B cell (primary cell): ENCODE results near the gene SEMA4G. TPM values are rescaled to one million over a fixed set of nuclear protein-coding genes. Genes with fewer than 3 reads are reported as not detected.
A peak's percentile ranks its signal among the peaks of the same experiment; 100 is the strongest.

Experiments used
- ATAC-seq: fragments of 200-7000 bp; cut with Tn5 transposase; one replicate; pipeline ENCODE4 v1.10.0; 2021; ENCODE audit warnings: low read depth, mild to moderate bottlenecking, moderate number of reproducible peaks, moderate library complexity
- CTCF ChIA-PET: fragments of 350-600 bp; sonication (Branson Sonifier 250); formaldehyde crosslinking; loops from one replicate; lab custom pipeline; 2021; ENCODE audit warnings: antibody characterized with exemption, inconsistent platforms; lab: Charles Lee
- POLR2A ChIA-PET: fragments of 350-600 bp; sonication (Branson Sonifier 250); formaldehyde crosslinking; loops from one replicate; lab custom pipeline; 2021; ENCODE audit warnings: antibody characterized with exemption; lab: Charles Lee
- DNase-seq: peaks from one replicate; pipeline ENCODE4 v3.0.0; 2013
- H2AFZ ChIP-seq: 2 replicates; pipeline ENCODE4 v1.6.1; 2012; ENCODE audit warnings: mild to moderate bottlenecking, low read depth, low read length; ENCODE audit not compliant: insufficient read depth, poor library complexity, severe bottlenecking
- H3K27ac ChIP-seq, 2 donors: 1 replicate in 1 of 2; 2 replicates in 1 of 2; pipeline ENCODE4 v1.5.1; 2012 to 2013; ENCODE audit warnings: low read length in 2 of 2, mild to moderate bottlenecking in 2 of 2, moderate library complexity in 1 of 2
- H3K27me3 ChIP-seq, 4 experiments: fragments of 200-600 bp in 1 of 4; sonication (generic) in 1 of 4; replicated peaks in 1 of 4; 1 replicate in 2 of 4; 2 replicates in 2 of 4; pipeline versions ENCODE4 v1.6.1 to v1.7.0; 2013 to 2016; ENCODE audit warnings: low read length in 3 of 4, mild to moderate bottlenecking in 2 of 4, mixed read lengths in 1 of 4, moderate library complexity in 1 of 4; ENCODE audit not compliant: insufficient read depth in 4 of 4, control insufficient read depth in 3 of 4; ENCODE audit errors: control extremely low read depth in 1 of 4
- H3K36me3 ChIP-seq, 2 experiments: replicated peaks in 1 of 2; 1 replicate in 1 of 2; 2 replicates in 1 of 2; pipeline versions ENCODE4 v1.6.1 to v1.7.1; 2013; ENCODE audit warnings: low read length in 1 of 2; ENCODE audit not compliant: insufficient read depth in 2 of 2, control insufficient read depth in 1 of 2; ENCODE audit errors: control extremely low read depth in 1 of 2, extremely low read depth in 1 of 2
- H3K4me1 ChIP-seq, 2 donors: fragments of 200-600 bp in 1 of 2; sonication (generic) in 1 of 2; 1 replicate in 1 of 2; 2 replicates in 1 of 2; pipeline versions ENCODE4 v1.5.1 to v1.6.1; 2013 to 2017; ENCODE audit warnings: low read length in 2 of 2; ENCODE audit not compliant: control insufficient read depth in 2 of 2, insufficient read depth in 2 of 2
- H3K4me2 ChIP-seq: replicated peaks from 2 replicates; pipeline ENCODE3; 2012; ENCODE audit warnings: mild to moderate bottlenecking, low read depth, low read length; ENCODE audit not compliant: poor library complexity, severe bottlenecking
- H3K4me3 ChIP-seq, 5 experiments: fragments of 200-600 bp in 1 of 5; sonication (generic) in 1 of 5; 1 replicate in 3 of 5; 2 replicates in 2 of 5; pipeline versions ENCODE4 v1.5.1 to v1.7.0; 2011 to 2016; ENCODE audit warnings: low read length in 4 of 5, mild to moderate bottlenecking in 4 of 5, low read depth in 2 of 5, control low read depth in 1 of 5, moderate library complexity in 1 of 5; ENCODE audit not compliant: insufficient read depth in 1 of 5; ENCODE audit errors: control extremely low read depth in 1 of 5, extremely low read depth in 1 of 5
- H3K79me2 ChIP-seq: fragments of 200-600 bp; sonication (generic); one replicate; pipeline ENCODE4 v1.6.0; 2016; ENCODE audit warnings: low read length; ENCODE audit not compliant: control insufficient read depth, insufficient read depth
- H3K9ac ChIP-seq: fragments of 200-600 bp; sonication (generic); 2 replicates; pipeline ENCODE4 v1.6.1; 2017; ENCODE audit warnings: mild to moderate bottlenecking, low read length, moderate library complexity
- H3K9me3 ChIP-seq, 3 donors: one replicate each; pipeline versions ENCODE4 v1.6.1 to v1.7.1; 2013; ENCODE audit warnings: low read length in 2 of 3; ENCODE audit not compliant: control insufficient read depth in 2 of 3, insufficient read depth in 1 of 3; ENCODE audit errors: control extremely low read depth in 1 of 3
- H4K20me1 ChIP-seq: 2 replicates; pipeline ENCODE4 v1.6.0; 2012; ENCODE audit warnings: mild to moderate bottlenecking, low read length; ENCODE audit not compliant: insufficient read depth, control insufficient read depth, poor library complexity, severe bottlenecking
- H3K27ac Mint-ChIP-seq: one replicate; pipeline ENCODE4 v1.8.0; 2021; ENCODE audit warnings: mixed read lengths
- H3K27me3 Mint-ChIP-seq: one replicate; pipeline ENCODE4 v1.8.0; 2021; ENCODE audit warnings: mixed read lengths
- H3K4me1 Mint-ChIP-seq: one replicate; pipeline ENCODE4 v1.8.0; 2021; ENCODE audit warnings: mixed read lengths
- H3K4me3 Mint-ChIP-seq: one replicate; pipeline ENCODE4 v1.8.0; 2021; ENCODE audit warnings: mixed read lengths
- H3K9me3 Mint-ChIP-seq: one replicate; pipeline ENCODE4 v1.8.0; 2022; ENCODE audit warnings: mixed read lengths; ENCODE audit not compliant: insufficient read depth
- EZH2 ChIP-seq: IDR thresholded peaks from 2 replicates; pipeline ENCODE4 v1.6.1; 2012; ENCODE audit warnings: borderline replicate concordance, low read depth, mild to moderate bottlenecking, moderate library complexity, low read length; ENCODE audit not compliant: insufficient read depth, poor library complexity, severe bottlenecking
- WGBS: methylation state at CpG from one replicate; pipeline ENCODE4 v1.1.5; 2013; ENCODE audit warnings: missing lambda C conversion rate; ENCODE audit not compliant: insufficient coverage; 5-methylcytosine and 5-hydroxymethylcytosine counted together
- intact Hi-C: fragments of 100-400 bp; cut with micrococcal nuclease; formaldehyde crosslinking; loops from one replicate; pipeline ENCODE4 v1.10.0; 2022
- polyA plus RNA-seq: library from polyadenylated mRNA; depleted of rRNA; stranded (reverse); fragments of >200 nt; gene quantifications from 2 replicates; pipeline ENCODE4 v1.2.3, GENCODE V29; 2012
- total RNA-seq, 2 donors: library from RNA; stranded (reverse); fragments of 120-200 nt in 1 of 2; gene quantifications; 1 replicate in 1 of 2; 2 replicates in 1 of 2; pipeline versions ENCODE4 v1.2.3 to v1.2.4, GENCODE V29; 2013 to 2022
- TF ChIP-seq, protein P1 (sequence below): fragments of 200-600 bp; IDR thresholded peaks from one replicate; pipeline ENCODE4 v1.8.0; 2022; ENCODE audit warnings: antibody characterized with exemption, mild to moderate bottlenecking

The SEMA4G gene
- total and polyA plus RNA-seq, 2 donors (not counting 1 experiment from before 2014, with no cell fraction given) = 0.84 to 0.96 TPM

DNA sequence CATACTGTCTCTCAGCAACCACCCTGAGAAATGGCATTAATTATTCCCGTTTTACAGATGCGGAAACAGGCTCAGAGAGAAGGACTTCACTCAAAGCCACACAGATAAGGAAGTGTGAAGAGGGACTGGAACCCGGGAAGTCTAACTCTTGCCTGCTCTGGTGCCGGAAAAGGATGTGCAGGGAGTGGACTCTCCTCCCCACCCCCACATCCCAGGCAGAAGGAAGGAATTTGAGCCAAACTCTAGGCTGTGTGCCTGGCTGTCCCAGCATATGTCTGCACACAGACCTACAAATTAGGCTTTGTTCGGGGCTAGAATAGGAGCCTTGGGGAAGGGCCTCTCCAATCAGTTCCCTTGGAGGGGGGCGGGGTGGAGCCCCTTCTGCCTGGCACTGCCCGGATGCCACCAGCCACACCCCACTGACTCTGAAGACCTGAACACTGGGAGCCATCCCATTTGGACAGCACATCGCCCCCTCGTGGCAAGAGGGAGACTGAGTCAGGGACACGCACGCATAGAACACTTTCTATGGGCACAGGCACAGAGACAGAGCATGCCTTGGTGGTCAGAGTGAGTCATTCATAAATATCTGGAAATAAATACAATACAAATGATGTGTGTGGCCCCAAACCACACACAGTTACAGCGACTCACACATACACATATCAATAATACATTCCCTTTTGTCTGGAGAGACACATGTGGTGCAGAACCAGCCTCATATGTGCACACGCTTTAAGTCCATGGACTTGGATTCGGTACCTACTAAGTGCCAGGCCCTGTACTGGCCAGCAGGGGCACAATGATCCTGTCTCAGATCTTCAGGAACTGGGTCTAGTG, 43.4 kb downstream of the SEMA4G start:
- Mint-ChIP-seq H3K27ac (no peak overlapping the region), H3K4me1 (peaks cover 16% of the 10 kb centered on the region), H3K27me3 (peaks cover 27% of the 10 kb centered on the region), H3K4me3 (no peak overlapping the region), H3K9me3 (no peaks in the 10 kb centered on the region)
- Histone ChIP-seq H3K4me2 (peak overlapping the region; percentile 27), H3K27ac (no peak overlapping the region), H3K4me3 (no peak overlapping the region), H4K20me1 (no peaks in the 10 kb centered on the region), H3K9me3 (no peaks in the 10 kb centered on the region), H2AFZ (no peak overlapping the region), H3K36me3 (no peaks in the 10 kb centered on the region), H3K9ac (no peak overlapping the region), H3K79me2 (no peaks in the 10 kb centered on the region), H3K4me1 (peaks cover 8 to 14% of the 10 kb centered on the region in 2 donors), H3K27me3 (peaks cover 0 to 32% (median 18%) of the 10 kb centered on the region in 4 experiments)
- POLR2A ChIA-PET = interaction anchor here (0.6 kb wide), 1 partner anchor 43 kb away, joined by 3 read pairs; the partner anchor contains the start of gene SEMA4G
- DNase-seq (peak; percentile 77), ATAC-seq (peak; percentile 86)
- CTCF ChIA-PET = interaction anchor here (0.9 to 2.1 kb wide), 5 partner anchors 9 to 55 kb away, joined by 3 to 16 read pairs (median 4); partner anchors contain the start of gene LZTS2
- TF ChIP-seq, protein P1, sequence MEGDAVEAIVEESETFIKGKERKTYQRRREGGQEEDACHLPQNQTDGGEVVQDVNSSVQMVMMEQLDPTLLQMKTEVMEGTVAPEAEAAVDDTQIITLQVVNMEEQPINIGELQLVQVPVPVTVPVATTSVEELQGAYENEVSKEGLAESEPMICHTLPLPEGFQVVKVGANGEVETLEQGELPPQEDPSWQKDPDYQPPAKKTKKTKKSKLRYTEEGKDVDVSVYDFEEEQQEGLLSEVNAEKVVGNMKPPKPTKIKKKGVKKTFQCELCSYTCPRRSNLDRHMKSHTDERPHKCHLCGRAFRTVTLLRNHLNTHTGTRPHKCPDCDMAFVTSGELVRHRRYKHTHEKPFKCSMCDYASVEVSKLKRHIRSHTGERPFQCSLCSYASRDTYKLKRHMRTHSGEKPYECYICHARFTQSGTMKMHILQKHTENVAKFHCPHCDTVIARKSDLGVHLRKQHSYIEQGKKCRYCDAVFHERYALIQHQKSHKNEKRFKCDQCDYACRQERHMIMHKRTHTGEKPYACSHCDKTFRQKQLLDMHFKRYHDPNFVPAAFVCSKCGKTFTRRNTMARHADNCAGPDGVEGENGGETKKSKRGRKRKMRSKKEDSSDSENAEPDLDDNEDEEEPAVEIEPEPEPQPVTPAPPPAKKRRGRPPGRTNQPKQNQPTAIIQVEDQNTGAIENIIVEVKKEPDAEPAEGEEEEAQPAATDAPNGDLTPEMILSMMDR = peak; percentile 83
- no peak for TF ChIP-seq EZH2
- WGBS = 6% methylated on average over 8 of the region's 14 CpGs
- intact Hi-C loops = loop anchor here (1.0 to 5.0 kb wide), 3 partner anchors 13 to 340 kb away; partner anchors contain the start of genes LZTS2, PDZD7 and SFXN3

DNA sequence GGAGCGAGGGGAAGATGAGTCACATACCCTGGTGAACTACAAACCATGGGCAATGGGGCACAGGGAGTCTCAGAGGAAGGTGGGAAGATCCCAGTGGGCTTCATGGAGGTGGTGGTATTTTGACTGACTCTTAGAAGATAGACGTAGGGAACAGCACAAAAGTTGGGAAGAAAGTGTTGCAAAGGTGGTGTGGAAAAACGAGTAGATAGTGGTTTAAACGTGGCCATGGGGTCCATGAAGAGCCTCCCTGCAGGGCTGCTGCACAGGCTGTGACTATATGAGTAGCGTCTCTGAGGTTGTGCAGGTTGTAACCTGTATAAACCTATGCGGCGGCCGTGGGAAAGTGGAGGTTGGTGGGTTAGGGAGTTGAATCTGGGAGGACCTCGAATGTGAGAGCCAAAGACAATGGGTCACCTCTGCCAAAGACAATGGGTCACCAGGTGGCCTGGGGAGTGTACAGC, 44.1 kb downstream of the SEMA4G start:
- Mint-ChIP-seq H3K9me3 (no peaks in the 10 kb centered on the region), H3K27ac (no peak overlapping the region), H3K4me3 (no peak overlapping the region), H3K27me3 (peaks cover 32% of the 10 kb centered on the region), H3K4me1 (peaks cover 22% of the 10 kb centered on the region)
- ATAC-seq (no peak), DNase-seq (no peak)
- TF ChIP-seq EZH2 = no peak
- TF ChIP-seq, protein P1 = no peak
- H3K4me1 ChIP-seq = peaks cover 14 to 20% of the 10 kb centered on the region in 2 donors
- H3K9ac ChIP-seq = no peak overlapping the region
- no peaks in the 10 kb centered on the region for H3K9me3 ChIP-seq
- intact Hi-C loops = loop anchor here (1.0 to 5.0 kb wide), 3 partner anchors 14 to 341 kb away; partner anchors contain the start of genes LZTS2, PDZD7 and SFXN3
- peaks cover 0 to 37% (median 20%) of the 10 kb centered on the region in 4 experiments for H3K27me3 ChIP-seq
- ChIA-PET POLR2A (no interaction called here), CTCF (interaction anchor here (0.6 to 7.0 kb wide), 13 partner anchors 14 to 1262 kb away, joined by 3 to 70 read pairs (median 4); partner anchors contain the start of genes LZTS2, MRPL43, PDZD7 and SEMA4G)
- H3K4me2 ChIP-seq = no peak overlapping the region
- H4K20me1 ChIP-seq = no peaks in the 10 kb centered on the region
- no peaks in the 10 kb centered on the region for H3K36me3 ChIP-seq
- 68% methylated on average over 9 of the region's 9 CpGs for WGBS
- no peak overlapping the region for H3K4me3 ChIP-seq
- no peak overlapping the region for H2AFZ ChIP-seq
- no peaks in the 10 kb centered on the region for H3K79me2 ChIP-seq
- H3K27ac ChIP-seq = no peak overlapping the region
